Measurements from ENCODE around the gene SYT15.

DNA sequence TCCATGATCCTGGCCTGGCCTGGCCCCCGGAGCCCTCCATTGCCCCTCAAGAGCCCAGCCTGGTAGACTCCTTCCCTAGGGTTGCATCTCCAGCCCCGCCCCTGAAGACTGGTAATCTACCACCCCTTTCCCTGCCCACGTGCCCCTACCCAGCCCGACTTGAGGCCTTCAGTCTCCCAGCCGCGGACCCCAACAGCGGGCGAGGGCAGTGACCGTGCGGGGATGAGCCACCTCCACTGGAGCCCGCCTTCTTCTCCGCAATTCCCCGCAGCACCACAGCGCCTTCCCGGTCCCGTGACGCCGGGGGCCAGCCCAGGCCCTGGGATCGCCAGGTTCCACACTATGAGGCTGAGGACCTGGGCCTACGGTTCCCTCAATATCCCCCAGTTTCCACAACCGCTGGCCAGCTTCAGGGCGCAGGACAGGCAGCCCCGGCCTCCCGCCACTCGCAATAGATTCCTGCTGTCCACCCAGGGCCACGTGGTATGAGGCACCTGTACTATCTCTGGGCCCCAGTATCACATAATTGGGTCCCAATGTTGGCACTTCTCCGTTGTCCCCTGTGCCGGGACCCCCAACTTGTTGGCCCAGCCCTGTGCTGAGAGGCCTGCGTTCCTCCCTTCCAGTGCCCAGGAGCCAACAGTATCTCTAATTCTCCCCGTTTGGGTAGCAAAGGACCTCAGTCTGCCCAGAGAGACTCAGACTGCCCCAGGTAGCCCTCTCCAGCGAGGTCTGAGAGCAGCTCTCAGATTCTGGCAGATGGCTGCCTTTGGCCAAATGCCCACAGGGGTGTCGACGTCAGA, 21.4 kb upstream of the SYT15 start:
- TF ChIP-seq, protein P1, sequence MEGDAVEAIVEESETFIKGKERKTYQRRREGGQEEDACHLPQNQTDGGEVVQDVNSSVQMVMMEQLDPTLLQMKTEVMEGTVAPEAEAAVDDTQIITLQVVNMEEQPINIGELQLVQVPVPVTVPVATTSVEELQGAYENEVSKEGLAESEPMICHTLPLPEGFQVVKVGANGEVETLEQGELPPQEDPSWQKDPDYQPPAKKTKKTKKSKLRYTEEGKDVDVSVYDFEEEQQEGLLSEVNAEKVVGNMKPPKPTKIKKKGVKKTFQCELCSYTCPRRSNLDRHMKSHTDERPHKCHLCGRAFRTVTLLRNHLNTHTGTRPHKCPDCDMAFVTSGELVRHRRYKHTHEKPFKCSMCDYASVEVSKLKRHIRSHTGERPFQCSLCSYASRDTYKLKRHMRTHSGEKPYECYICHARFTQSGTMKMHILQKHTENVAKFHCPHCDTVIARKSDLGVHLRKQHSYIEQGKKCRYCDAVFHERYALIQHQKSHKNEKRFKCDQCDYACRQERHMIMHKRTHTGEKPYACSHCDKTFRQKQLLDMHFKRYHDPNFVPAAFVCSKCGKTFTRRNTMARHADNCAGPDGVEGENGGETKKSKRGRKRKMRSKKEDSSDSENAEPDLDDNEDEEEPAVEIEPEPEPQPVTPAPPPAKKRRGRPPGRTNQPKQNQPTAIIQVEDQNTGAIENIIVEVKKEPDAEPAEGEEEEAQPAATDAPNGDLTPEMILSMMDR (IDR thresholded peaks at IDR 0.05; ENCODE audit: insufficient read depth, low read depth, low read length) = no peak
- TF ChIP-seq EZH2 (IDR thresholded peaks at IDR 0.05; ENCODE audit: insufficient read depth, low read length) = no peak

Measured in astrocyte (in vitro differentiated cells and primary cell).